Activated CD8-positive, alpha-beta memory T cell treated with anti-CD3 and anti-CD28 coated beads for 48 hours (primary cell): ENCODE data around the gene WFDC1.
"Not testable (repeated sequence)": the region's sequence is repeated elsewhere in the genome, so short reads cannot be mapped to it uniquely, and the experiment has no call there.

ENCODE experiments used
- DNase-seq, 3 experiments: peaks; one replicate each; pipeline ENCODE4 v3.0.0-alpha.2; 2020; ENCODE audit warnings: low read depth in 2 of 3, low spot score in 2 of 3

Gene WFDC1

GRCh38 chr16:84324434-84325262 lies 30.0 kb downstream of the WFDC1 start:
- DNase-seq: no peak

- DNase-seq: no peak
Measured at GRCh38 chr16:84326545-84326944, 31.9 kb downstream of the WFDC1 start.

- no peak for DNase-seq
Measured at GRCh38 chr16:84327926-84328505, 33.3 kb downstream of the WFDC1 start.

GRCh38 chr16:84329016-84329415 lies 34.3 kb downstream of the WFDC1 start:
- no peak for DNase-seq

- no peak for DNase-seq
Measured at GRCh38 chr16:84329843-84330684, 35.4 kb downstream of the WFDC1 start.

GRCh38 chr16:84330685-84331050 lies 36.0 kb downstream of the WFDC1 start:
- no peak for DNase-seq

- no peak for DNase-seq
Measured at GRCh38 chr16:84331998-84332780, 37.5 kb downstream of the WFDC1 start.

GRCh38 chr16:84332975-84333684 lies 38.5 kb downstream of the WFDC1 start:
- no peak for DNase-seq

- no peak for DNase-seq
Measured at GRCh38 chr16:84334058-84334457, 39.4 kb downstream of the WFDC1 start.

GRCh38 chr16:84334482-84334881 lies 39.8 kb downstream of the WFDC1 start:
- DNase-seq: no peak

GRCh38 chr16:84337236-84337635 lies 42.6 kb downstream of the WFDC1 start:
- DNase-seq: not testable (repeated sequence)

- DNase-seq: no peak
Measured at GRCh38 chr16:84339311-84339710, 44.6 kb downstream of the WFDC1 start.

GRCh38 chr16:84339766-84340165 lies 45.1 kb downstream of the WFDC1 start:
- DNase-seq: no peak

- DNase-seq: no peak
Measured at GRCh38 chr16:84340325-84341040, 45.8 kb downstream of the WFDC1 start.

GRCh38 chr16:84341528-84342295 lies 47.0 kb downstream of the WFDC1 start:
- DNase-seq: no peak

GRCh38 chr16:84343800-84344199 lies 49.1 kb downstream of the WFDC1 start:
- not testable (repeated sequence) for DNase-seq

GRCh38 chr16:84344781-84345180 lies 50.1 kb downstream of the WFDC1 start:
- no peak for DNase-seq

- DNase-seq: no peak
Measured at GRCh38 chr16:84347161-84347560, 52.5 kb downstream of the WFDC1 start.

GRCh38 chr16:84348386-84348888 lies 53.8 kb downstream of the WFDC1 start:
- DNase-seq: no peak
